ENCODE measurements around the gene SLC35A2.

DNA sequence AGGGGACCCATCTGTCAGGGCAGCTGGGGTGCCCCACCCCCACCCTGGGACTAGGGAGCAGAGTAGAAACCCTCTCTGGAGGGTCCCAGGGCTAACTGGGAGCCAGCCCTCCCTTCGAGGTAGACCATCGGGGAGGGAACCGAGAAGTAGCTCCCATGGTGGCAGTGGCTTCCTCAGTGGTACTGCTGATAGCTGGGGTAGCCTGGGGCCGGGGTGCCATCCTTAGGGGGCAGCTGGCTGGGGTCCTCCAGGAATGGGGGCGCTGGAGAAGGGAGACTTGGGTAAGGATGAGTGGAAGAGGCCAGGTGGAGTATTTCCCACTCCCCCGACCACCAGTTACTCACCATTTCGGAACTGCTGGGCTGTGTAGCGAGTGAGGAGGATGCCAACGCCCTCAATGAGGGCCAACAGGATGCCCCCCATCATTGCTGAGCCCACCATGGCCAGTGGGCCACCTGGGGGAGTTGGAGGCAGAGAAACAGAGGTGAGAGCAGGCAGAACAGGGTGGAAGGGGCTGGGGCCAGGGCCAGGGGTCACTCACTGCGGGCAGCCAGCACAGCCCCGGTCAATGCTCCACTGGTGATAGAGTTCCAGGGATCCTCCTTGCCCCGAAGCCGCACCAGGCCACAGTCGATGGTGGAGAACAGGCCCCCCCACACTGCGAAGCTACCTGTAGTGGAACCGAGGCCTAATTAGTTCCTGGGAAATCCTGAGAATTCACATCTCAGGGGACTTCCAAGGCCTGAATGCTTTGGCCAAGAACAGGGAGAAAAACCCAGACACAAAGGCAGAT, 17.7 kb downstream of the SLC35A2 start:
- TF ChIP-seq, protein P1, sequence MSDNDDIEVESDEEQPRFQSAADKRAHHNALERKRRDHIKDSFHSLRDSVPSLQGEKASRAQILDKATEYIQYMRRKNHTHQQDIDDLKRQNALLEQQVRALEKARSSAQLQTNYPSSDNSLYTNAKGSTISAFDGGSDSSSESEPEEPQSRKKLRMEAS (CRISPR knock-in tag; IDR thresholded peaks at IDR 0.05): no peak
- TF ChIP-seq, protein P2, sequence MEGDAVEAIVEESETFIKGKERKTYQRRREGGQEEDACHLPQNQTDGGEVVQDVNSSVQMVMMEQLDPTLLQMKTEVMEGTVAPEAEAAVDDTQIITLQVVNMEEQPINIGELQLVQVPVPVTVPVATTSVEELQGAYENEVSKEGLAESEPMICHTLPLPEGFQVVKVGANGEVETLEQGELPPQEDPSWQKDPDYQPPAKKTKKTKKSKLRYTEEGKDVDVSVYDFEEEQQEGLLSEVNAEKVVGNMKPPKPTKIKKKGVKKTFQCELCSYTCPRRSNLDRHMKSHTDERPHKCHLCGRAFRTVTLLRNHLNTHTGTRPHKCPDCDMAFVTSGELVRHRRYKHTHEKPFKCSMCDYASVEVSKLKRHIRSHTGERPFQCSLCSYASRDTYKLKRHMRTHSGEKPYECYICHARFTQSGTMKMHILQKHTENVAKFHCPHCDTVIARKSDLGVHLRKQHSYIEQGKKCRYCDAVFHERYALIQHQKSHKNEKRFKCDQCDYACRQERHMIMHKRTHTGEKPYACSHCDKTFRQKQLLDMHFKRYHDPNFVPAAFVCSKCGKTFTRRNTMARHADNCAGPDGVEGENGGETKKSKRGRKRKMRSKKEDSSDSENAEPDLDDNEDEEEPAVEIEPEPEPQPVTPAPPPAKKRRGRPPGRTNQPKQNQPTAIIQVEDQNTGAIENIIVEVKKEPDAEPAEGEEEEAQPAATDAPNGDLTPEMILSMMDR (IDR thresholded peaks at IDR 0.05): no peak
- no peak for TF ChIP-seq MYBL2 (CRISPR knock-in tag; IDR thresholded peaks at IDR 0.05)
- TF ChIP-seq, protein P3, sequence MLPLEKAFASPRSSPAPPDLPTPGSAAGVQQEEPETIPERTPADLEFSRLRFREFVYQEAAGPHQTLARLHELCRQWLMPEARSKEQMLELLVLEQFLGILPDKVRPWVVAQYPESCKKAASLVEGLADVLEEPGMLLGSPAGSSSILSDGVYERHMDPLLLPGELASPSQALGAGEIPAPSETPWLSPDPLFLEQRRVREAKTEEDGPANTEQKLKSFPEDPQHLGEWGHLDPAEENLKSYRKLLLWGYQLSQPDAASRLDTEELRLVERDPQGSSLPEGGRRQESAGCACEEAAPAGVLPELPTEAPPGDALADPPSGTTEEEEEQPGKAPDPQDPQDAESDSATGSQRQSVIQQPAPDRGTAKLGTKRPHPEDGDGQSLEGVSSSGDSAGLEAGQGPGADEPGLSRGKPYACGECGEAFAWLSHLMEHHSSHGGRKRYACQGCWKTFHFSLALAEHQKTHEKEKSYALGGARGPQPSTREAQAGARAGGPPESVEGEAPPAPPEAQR (CRISPR knock-in tag; IDR thresholded peaks at IDR 0.05): no peak
